ENCODE data around the gene CATSPER3.
"Not testable (repeated sequence)": the region's sequence is repeated elsewhere in the genome, so short reads cannot be mapped to it uniquely, and the experiment has no call there.

DNA sequence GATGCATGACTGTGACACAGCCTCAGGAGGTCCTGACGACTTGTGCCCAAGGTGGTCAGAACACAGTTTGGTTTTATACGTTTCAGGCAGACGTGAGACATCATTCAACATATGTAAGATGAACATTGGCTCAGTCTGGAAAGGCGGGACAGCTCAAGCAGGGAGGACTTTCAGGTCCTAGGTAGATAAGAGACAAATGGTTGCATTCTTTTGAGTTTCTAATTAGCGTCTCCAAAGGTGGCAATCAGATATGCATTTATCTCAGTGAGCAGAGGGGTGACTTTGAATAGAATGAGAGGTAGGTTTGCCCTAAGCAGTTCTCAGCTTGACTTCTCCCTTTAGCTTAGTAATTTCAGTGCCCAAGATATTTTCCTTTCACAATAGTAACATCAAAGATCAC is 22.5 kb downstream of the CATSPER3 start:
- TF ChIP-seq, protein P1, sequence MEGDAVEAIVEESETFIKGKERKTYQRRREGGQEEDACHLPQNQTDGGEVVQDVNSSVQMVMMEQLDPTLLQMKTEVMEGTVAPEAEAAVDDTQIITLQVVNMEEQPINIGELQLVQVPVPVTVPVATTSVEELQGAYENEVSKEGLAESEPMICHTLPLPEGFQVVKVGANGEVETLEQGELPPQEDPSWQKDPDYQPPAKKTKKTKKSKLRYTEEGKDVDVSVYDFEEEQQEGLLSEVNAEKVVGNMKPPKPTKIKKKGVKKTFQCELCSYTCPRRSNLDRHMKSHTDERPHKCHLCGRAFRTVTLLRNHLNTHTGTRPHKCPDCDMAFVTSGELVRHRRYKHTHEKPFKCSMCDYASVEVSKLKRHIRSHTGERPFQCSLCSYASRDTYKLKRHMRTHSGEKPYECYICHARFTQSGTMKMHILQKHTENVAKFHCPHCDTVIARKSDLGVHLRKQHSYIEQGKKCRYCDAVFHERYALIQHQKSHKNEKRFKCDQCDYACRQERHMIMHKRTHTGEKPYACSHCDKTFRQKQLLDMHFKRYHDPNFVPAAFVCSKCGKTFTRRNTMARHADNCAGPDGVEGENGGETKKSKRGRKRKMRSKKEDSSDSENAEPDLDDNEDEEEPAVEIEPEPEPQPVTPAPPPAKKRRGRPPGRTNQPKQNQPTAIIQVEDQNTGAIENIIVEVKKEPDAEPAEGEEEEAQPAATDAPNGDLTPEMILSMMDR (IDR thresholded peaks at IDR 0.05), result not testable (repeated sequence)
- not testable (repeated sequence) for TF ChIP-seq POLR2AphosphoS5, POLR2A (IDR thresholded peaks at IDR 0.05)
